Measurements from ENCODE around the gene WDR70. TPM values are rescaled to one million over a fixed set of nuclear protein-coding genes. Genes with fewer than 3 reads are reported as not detected.

WDR70 gene
- total RNA-seq, 1 experiment from 2014 or later, result 31.3 TPM

DNA sequence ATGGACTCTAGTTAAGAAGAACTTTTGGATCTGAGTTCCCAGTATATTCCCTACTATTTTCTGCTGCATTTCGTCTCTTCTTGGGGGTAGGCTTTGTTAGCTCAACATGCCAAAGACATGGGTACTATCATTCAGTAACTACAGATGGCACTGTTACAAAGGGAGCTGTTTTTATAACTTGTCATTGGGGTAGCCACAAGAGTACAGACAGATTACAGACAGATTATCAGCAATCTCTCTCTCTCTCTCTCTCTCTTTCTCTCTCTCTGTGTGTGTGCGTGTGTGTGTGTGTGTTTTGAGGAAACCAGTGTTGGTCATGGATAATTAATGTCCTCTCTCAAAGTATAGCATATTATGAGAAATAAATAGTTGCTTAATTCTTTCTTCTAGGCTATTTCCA, 116.1 kb downstream of the WDR70 start:
- intact Hi-C loops (cut with micrococcal nuclease), result no loop called here

GRCh38 chr5:37495668-37496347, 116.7 kb downstream of the WDR70 start:
- H3K4me3 Mint-ChIP-seq (ENCODE audit: unreplicated experiment), result no peak overlapping the region

More for the DNA sequence above, 116.1 kb downstream of the WDR70 start:
- H3K36me3 Mint-ChIP-seq (ENCODE audit: insufficient read depth, unreplicated experiment), result peaks cover 8% of the 10 kb centered on the region
- H3K9me3 Mint-ChIP-seq (ENCODE audit: unreplicated experiment), result no peaks in the 10 kb centered on the region
- no peak overlapping the region for H3K4me3 Mint-ChIP-seq (ENCODE audit: unreplicated experiment)
- ChIA-PET CTCF (interaction anchor here (0.6 to 0.7 kb wide), 2 partner anchors 27 to 1343 kb away, joined by 3 read pairs; no protein-coding TSS in a partner anchor), POLR2A (no interaction called here)
- TF ChIP-seq, protein P1, sequence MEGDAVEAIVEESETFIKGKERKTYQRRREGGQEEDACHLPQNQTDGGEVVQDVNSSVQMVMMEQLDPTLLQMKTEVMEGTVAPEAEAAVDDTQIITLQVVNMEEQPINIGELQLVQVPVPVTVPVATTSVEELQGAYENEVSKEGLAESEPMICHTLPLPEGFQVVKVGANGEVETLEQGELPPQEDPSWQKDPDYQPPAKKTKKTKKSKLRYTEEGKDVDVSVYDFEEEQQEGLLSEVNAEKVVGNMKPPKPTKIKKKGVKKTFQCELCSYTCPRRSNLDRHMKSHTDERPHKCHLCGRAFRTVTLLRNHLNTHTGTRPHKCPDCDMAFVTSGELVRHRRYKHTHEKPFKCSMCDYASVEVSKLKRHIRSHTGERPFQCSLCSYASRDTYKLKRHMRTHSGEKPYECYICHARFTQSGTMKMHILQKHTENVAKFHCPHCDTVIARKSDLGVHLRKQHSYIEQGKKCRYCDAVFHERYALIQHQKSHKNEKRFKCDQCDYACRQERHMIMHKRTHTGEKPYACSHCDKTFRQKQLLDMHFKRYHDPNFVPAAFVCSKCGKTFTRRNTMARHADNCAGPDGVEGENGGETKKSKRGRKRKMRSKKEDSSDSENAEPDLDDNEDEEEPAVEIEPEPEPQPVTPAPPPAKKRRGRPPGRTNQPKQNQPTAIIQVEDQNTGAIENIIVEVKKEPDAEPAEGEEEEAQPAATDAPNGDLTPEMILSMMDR (IDR thresholded peaks at IDR 0.05; ENCODE audit: unreplicated experiment), result no peak
- peak; percentile 13 for DNase-seq (ENCODE audit: unreplicated experiment)
- H3K4me1 Mint-ChIP-seq (ENCODE audit: insufficient read depth, unreplicated experiment), result peaks cover 25% of the 10 kb centered on the region
- no TSS peak for BruUV-seq (replicated peaks)
- no peaks in the 10 kb centered on the region for H3K27me3 Mint-ChIP-seq (ENCODE audit: insufficient read depth, unreplicated experiment)
- H3K27ac Mint-ChIP-seq (ENCODE audit: low read depth, unreplicated experiment), result peak overlapping the region; percentile 37

DNA sequence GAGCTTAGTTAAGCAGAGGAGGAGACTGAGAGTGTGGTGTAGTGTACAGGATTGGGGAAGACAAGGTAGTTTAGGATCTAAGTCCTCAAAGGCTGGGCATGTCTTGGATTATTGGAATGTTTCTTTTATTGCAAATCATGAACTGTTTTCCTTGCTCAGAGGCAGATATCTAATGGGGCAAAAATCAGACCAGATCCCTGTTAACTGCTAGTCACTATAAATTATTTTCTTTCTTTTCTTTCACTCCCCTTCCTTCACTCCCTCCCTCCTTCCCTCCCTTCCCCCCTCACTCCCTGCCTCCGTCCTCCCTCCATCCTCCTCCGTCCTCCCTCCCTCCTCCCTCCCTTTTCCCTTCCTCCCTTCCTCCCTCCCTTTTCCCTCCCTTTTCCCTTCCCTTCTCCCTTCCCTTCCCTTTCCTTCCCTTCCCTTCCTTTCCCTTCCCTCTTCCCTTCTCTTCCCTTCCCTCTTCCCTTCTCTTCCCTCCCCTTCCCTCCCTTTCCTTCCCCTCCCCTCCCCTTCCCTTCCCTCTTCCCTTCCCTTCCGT, 117.9 kb downstream of the WDR70 start:
- CTCF ChIA-PET, result no interaction called here
- intact Hi-C loops (cut with micrococcal nuclease), result no loop called here

More at GRCh38 chr5:37495668-37496347, 116.7 kb downstream of the WDR70 start:
- H3K27ac Mint-ChIP-seq (ENCODE audit: low read depth, unreplicated experiment), result peak overlapping the region; percentile 37
- TF ChIP-seq, protein P1 (IDR thresholded peaks at IDR 0.05; ENCODE audit: unreplicated experiment), result no peak
- no peak for DNase-seq (ENCODE audit: unreplicated experiment)
- H3K36me3 Mint-ChIP-seq (ENCODE audit: insufficient read depth, unreplicated experiment), result peaks cover 9% of the 10 kb centered on the region
- ChIA-PET POLR2A (no interaction called here), CTCF (interaction anchor here (0.5 kb wide), 1 partner anchor 82 kb away, joined by 4 read pairs; no protein-coding TSS in a partner anchor)
- peaks cover 25% of the 10 kb centered on the region for H3K4me1 Mint-ChIP-seq (ENCODE audit: insufficient read depth, unreplicated experiment)
- H3K27me3 Mint-ChIP-seq (ENCODE audit: insufficient read depth, unreplicated experiment), result no peaks in the 10 kb centered on the region
- BruUV-seq (replicated peaks), result no TSS peak
- intact Hi-C loops (cut with micrococcal nuclease), result no loop called here
- no peaks in the 10 kb centered on the region for H3K9me3 Mint-ChIP-seq (ENCODE audit: unreplicated experiment)

GRCh38 chr5:37501152-37501551, 122.0 kb downstream of the WDR70 start:
- no peaks in the 10 kb centered on the region for H3K9me3 Mint-ChIP-seq (ENCODE audit: unreplicated experiment)
- peaks cover 27% of the 10 kb centered on the region for H3K36me3 Mint-ChIP-seq (ENCODE audit: insufficient read depth, unreplicated experiment)
- H3K4me1 Mint-ChIP-seq (ENCODE audit: insufficient read depth, unreplicated experiment), result peaks cover 11% of the 10 kb centered on the region
- H3K4me3 Mint-ChIP-seq (ENCODE audit: unreplicated experiment), result no peak overlapping the region
- ChIA-PET CTCF (interaction anchor here (0.6 kb wide), 1 partner anchor 1423 kb away, joined by 3 read pairs; no protein-coding TSS in a partner anchor), POLR2A (no interaction called here)
- BruUV-seq (replicated peaks), result no TSS peak
- peak; percentile 21 for DNase-seq (ENCODE audit: unreplicated experiment)
- no peak overlapping the region for H3K27ac Mint-ChIP-seq (ENCODE audit: low read depth, unreplicated experiment)
- intact Hi-C loops (cut with micrococcal nuclease), result no loop called here
- TF ChIP-seq, protein P1 (IDR thresholded peaks at IDR 0.05; ENCODE audit: unreplicated experiment), result no peak
- H3K27me3 Mint-ChIP-seq (ENCODE audit: insufficient read depth, unreplicated experiment), result no peaks in the 10 kb centered on the region

More for the DNA sequence above, 117.9 kb downstream of the WDR70 start:
- BruUV-seq (replicated peaks), result no TSS peak
- Mint-ChIP-seq H3K27me3 (ENCODE audit: insufficient read depth, unreplicated experiment) (no peaks in the 10 kb centered on the region), H3K9me3 (ENCODE audit: unreplicated experiment) (no peaks in the 10 kb centered on the region), H3K36me3 (ENCODE audit: insufficient read depth, unreplicated experiment) (peaks cover 14% of the 10 kb centered on the region), H3K4me3 (ENCODE audit: unreplicated experiment) (no peak overlapping the region), H3K27ac (ENCODE audit: low read depth, unreplicated experiment) (no peak overlapping the region), H3K4me1 (ENCODE audit: insufficient read depth, unreplicated experiment) (peaks cover 33% of the 10 kb centered on the region)
- TF ChIP-seq, protein P1 (IDR thresholded peaks at IDR 0.05; ENCODE audit: unreplicated experiment), result no peak
- no peak for DNase-seq (ENCODE audit: unreplicated experiment)
- POLR2A ChIA-PET, result no interaction called here
